IMR-90 (cell line): Measurements from ENCODE around the gene AMN. TPM values are rescaled to one million over a fixed set of nuclear protein-coding genes. Genes with fewer than 3 reads are reported as not detected.

Source experiments
- ATAC-seq: fragments of 200-7000 bp; cut with Tn5 transposase; 2 replicates; pipeline ENCODE4 v1.9.1; 2020; ENCODE audit warnings: low read depth, mild to moderate bottlenecking, moderate library complexity
- BruUV-seq: library from RNA; stranded (reverse); fragments of 400-500 nt; replicated peaks from 2 replicates; lab custom pipeline; 2021; lab: Mats Ljungman, UMichigan
- CTCF ChIA-PET: fragments of 300-600 bp; formaldehyde crosslinking; extraction: SDS; loops from one replicate; lab custom pipeline; 2021; ENCODE audit warnings: antibody characterized with exemption; lab: Yijun Ruan, JAX
- POLR2A ChIA-PET: fragments of 300-600 bp; sonication (Branson Sonifier 250); formaldehyde crosslinking; loops from one replicate; lab custom pipeline; 2022; ENCODE audit warnings: antibody characterized with exemption; ENCODE audit not compliant: unreplicated experiment; lab: Charles Lee
- DNase-seq: peaks from one replicate; pipeline ENCODE4 v3.0.0; 2013
- H2AFZ ChIP-seq: replicated peaks from 2 replicates; pipeline ENCODE3; 2013; ENCODE audit warnings: low read length, mild to moderate bottlenecking; ENCODE audit not compliant: poor library complexity
- H2AK5ac ChIP-seq: 2 replicates; pipeline ENCODE4 v1.6.1; 2013; ENCODE audit warnings: low read depth, low read length, inconsistent platforms
- H2AK9ac ChIP-seq: replicated peaks from 2 replicates; pipeline ENCODE3; 2013; ENCODE audit warnings: mild to moderate bottlenecking, low read depth, low read length, moderate library complexity; ENCODE audit not compliant: poor library complexity
- H2BK120ac ChIP-seq: 2 replicates; pipeline ENCODE4 v1.6.1; 2013; ENCODE audit warnings: low read depth, low read length, inconsistent platforms
- H2BK15ac ChIP-seq: 3 replicates; pipeline ENCODE4 v1.6.1; 2013; ENCODE audit warnings: low read depth, low read length, inconsistent platforms
- H2BK20ac ChIP-seq: 2 replicates; pipeline ENCODE4 v1.6.1; 2013; ENCODE audit warnings: low read depth, mild to moderate bottlenecking, inconsistent platforms, low read length, moderate library complexity
- H2BK5ac ChIP-seq: 2 replicates; pipeline ENCODE4 v1.6.1; 2013; ENCODE audit warnings: mild to moderate bottlenecking, low read depth, low read length, inconsistent platforms; ENCODE audit not compliant: poor library complexity, severe bottlenecking
- H3K14ac ChIP-seq: replicated peaks from 2 replicates; pipeline ENCODE4 v1.6.1; 2013; ENCODE audit warnings: low read depth, low read length, inconsistent platforms
- H3K18ac ChIP-seq: 2 replicates; pipeline ENCODE4 v1.6.1; 2013; ENCODE audit warnings: low read depth, low read length, control low read depth
- H3K23ac ChIP-seq: 2 replicates; pipeline ENCODE4 v1.6.1; 2013; ENCODE audit warnings: low read depth, low read length, inconsistent platforms
- H3K27ac ChIP-seq: 2 replicates; pipeline ENCODE4 v1.5.1; 2013; ENCODE audit warnings: mild to moderate bottlenecking, control low read depth, low read length; ENCODE audit not compliant: insufficient read depth
- H3K27me3 ChIP-seq: 2 replicates; pipeline ENCODE4 v1.6.1; 2013; ENCODE audit warnings: low read length; ENCODE audit not compliant: control insufficient read depth, insufficient read depth
- H3K36me3 ChIP-seq: 2 replicates; pipeline ENCODE4 v1.6.1; 2013; ENCODE audit warnings: low read length, mixed read lengths; ENCODE audit not compliant: control insufficient read depth, insufficient read depth
- H3K4ac ChIP-seq: 2 replicates; pipeline ENCODE4 v1.6.1; 2013; ENCODE audit warnings: low read depth, low read length, inconsistent platforms
- H3K4me1 ChIP-seq: 2 replicates; pipeline ENCODE4 v1.6.1; 2013; ENCODE audit warnings: low read length, mixed read lengths; ENCODE audit not compliant: control insufficient read depth, insufficient read depth
- H3K4me2 ChIP-seq: 2 replicates; pipeline ENCODE4 v1.6.1; 2013; ENCODE audit warnings: low read depth, mild to moderate bottlenecking, control low read depth, low read length, moderate library complexity
- H3K4me3 ChIP-seq: 2 replicates; pipeline ENCODE4 v1.5.1; 2013; ENCODE audit warnings: low read depth, mild to moderate bottlenecking, control low read depth, low read length, moderate library complexity; ENCODE audit not compliant: insufficient read depth
- H3K56ac ChIP-seq: 2 replicates; pipeline ENCODE4 v1.6.1; 2013; ENCODE audit warnings: low read length, inconsistent platforms; ENCODE audit not compliant: insufficient read depth; ENCODE audit errors: extremely low read depth
- H3K79me1 ChIP-seq, 2 experiments: 2 replicates each; pipeline ENCODE4 v1.6.1; 2013; ENCODE audit warnings: low read length in 2 of 2, inconsistent platforms in 1 of 2, low read depth in 1 of 2
- H3K9ac ChIP-seq: 2 replicates; pipeline ENCODE4 v1.6.1; 2013; ENCODE audit warnings: low read depth, low read length, control low read depth
- H3K9me1 ChIP-seq: 2 replicates; pipeline ENCODE4 v1.6.1; 2013; ENCODE audit warnings: low read length, inconsistent platforms; ENCODE audit not compliant: insufficient read depth
- H3K9me3 ChIP-seq: 2 replicates; pipeline ENCODE4 v1.6.1; 2013; ENCODE audit warnings: low read length; ENCODE audit not compliant: control insufficient read depth, insufficient read depth
- H4K20me1 ChIP-seq: 2 replicates; pipeline ENCODE4 v1.6.1; 2013; ENCODE audit warnings: low read length, inconsistent platforms; ENCODE audit not compliant: insufficient read depth
- H4K5ac ChIP-seq: 2 replicates; pipeline ENCODE4 v1.6.1; 2013; ENCODE audit warnings: mild to moderate bottlenecking, low read depth, low read length, control low read depth
- H4K8ac ChIP-seq, 2 experiments: 2 replicates each; pipeline ENCODE4 v1.6.1; 2013; ENCODE audit warnings: low read depth in 2 of 2, low read length in 2 of 2, control low read depth in 1 of 2, inconsistent platforms in 1 of 2
- H4K91ac ChIP-seq: 2 replicates; pipeline ENCODE4 v1.6.1; 2013; ENCODE audit warnings: low read depth, low read length, inconsistent platforms; ENCODE audit not compliant: insufficient read depth
- BHLHE40 ChIP-seq: fragments of 150-350 bp; IDR thresholded peaks from 2 replicates; pipeline ENCODE4 v1.6.1; 2016; ENCODE audit warnings: mild to moderate bottlenecking, low read depth, low read length
- CEBPB ChIP-seq: IDR thresholded peaks from 2 replicates; pipeline ENCODE4 v1.6.1; 2012; ENCODE audit warnings: low read depth, low read length, improper control_type of control experiment
- MAFK ChIP-seq: IDR thresholded peaks from 2 replicates; pipeline ENCODE4 v1.6.1; 2012; ENCODE audit warnings: low read depth, low read length, improper control_type of control experiment
- MAZ ChIP-seq: IDR thresholded peaks from 2 replicates; pipeline ENCODE4 v1.6.1; 2012; ENCODE audit warnings: low read depth, mild to moderate bottlenecking, low read length, improper control_type of control experiment, moderate library complexity, borderline replicate concordance
- MXI1 ChIP-seq: IDR thresholded peaks from 2 replicates; pipeline ENCODE4 v1.6.1; 2012; ENCODE audit warnings: low read depth, mild to moderate bottlenecking, low read length, moderate library complexity, borderline replicate concordance
- NFE2L2 ChIP-seq: fragments of 150-350 bp; IDR thresholded peaks from 2 replicates; pipeline ENCODE4 v1.6.1; 2016; ENCODE audit warnings: low read depth, mild to moderate bottlenecking, low read length
- RFX5 ChIP-seq: IDR thresholded peaks from 2 replicates; pipeline ENCODE4 v1.8.0; 2012; ENCODE audit warnings: low read depth, mild to moderate bottlenecking, low read length, moderate library complexity
- WGBS, 2 experiments: methylation state at CpG; one replicate each; pipeline versions ENCODE4 v1.1.5 to v1.1.7; 2013; ENCODE audit warnings: missing lambda C conversion rate in 2 of 2; ENCODE audit not compliant: insufficient read length in 1 of 2; ENCODE audit errors: extremely low coverage in 2 of 2; 5-methylcytosine and 5-hydroxymethylcytosine counted together
- dilution Hi-C: fragments of 300-500 bp; cut with HindIII; formaldehyde crosslinking; loops from one replicate; pipeline ENCODE4 v1.14.3; 2018; ENCODE audit warnings: low sequenced_read_pairs; ENCODE audit not compliant: unreplicated experiment
- in situ Hi-C: fragments of 300-500 bp; cut with MboI; formaldehyde crosslinking; loops from 3 replicates; pipeline ENCODE4 v1.14.3; 2019; ENCODE audit warnings: low sequenced_read_pairs, inconsistent platforms, mixed read lengths
- intact Hi-C: fragments of 100-400 bp; cut with micrococcal nuclease; formaldehyde crosslinking; loops from 2 replicates; pipeline ENCODE4 v1.10.0; 2022
- polyA plus RNA-seq, 3 experiments: library from polyadenylated mRNA; depleted of rRNA; stranded (reverse); fragments of >200 nt; gene quantifications; 2 replicates each; pipeline ENCODE4 v1.2.3, GENCODE V29; 2012; ENCODE audit warnings: low replicate concordance in 1 of 3
- total RNA-seq: library from RNA; depleted of rRNA; stranded (reverse); fragments of >200 nt; gene quantifications from 2 replicates; pipeline ENCODE4 v1.2.3, GENCODE V29; 2012
- TF ChIP-seq, protein P1 (sequence below): fragments of 150-350 bp; IDR thresholded peaks from 2 replicates; pipeline ENCODE4 v1.6.1; 2016; ENCODE audit warnings: low read depth, mild to moderate bottlenecking, low read length, moderate library complexity, borderline replicate concordance
- TF ChIP-seq, protein P2 (sequence below): fragments of 150-350 bp; IDR thresholded peaks from 2 replicates; pipeline ENCODE4 v1.6.1; 2017; ENCODE audit warnings: mild to moderate bottlenecking, antibody characterized with exemption, low read length, low read depth

AMN gene
- total and polyA plus RNA-seq, 2 of the 4 experiments (the other 2 are of a cell fraction) = under 0.01 to 0.24 TPM

DNA sequence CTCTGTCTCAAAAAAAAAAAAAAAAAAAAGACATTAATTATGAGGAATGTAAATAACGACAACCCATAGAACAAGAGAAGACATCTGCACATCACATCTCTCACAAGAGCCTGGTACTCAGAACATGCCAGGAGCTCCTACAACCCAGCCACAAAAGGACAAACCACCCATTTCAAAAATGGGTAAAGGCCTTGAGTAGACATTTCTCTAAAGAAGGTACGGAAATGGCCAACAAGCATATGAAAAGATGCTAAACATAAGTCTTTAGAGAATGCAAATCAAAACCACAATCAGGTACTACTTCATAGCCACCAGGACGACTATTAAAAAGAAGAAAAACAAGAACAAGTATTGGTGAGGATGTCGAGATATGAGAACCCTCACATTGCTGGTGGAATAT lies 13.3 kb downstream of the AMN start:
- WGBS, 2 experiments = no CpG with 5 or more reads among the region's 4 CpGs

More for the DNA sequence above, 13.3 kb downstream of the AMN start:
- ATAC-seq = no peak
- Histone ChIP-seq H2AK5ac (no peak overlapping the region), H4K5ac (no peak overlapping the region), H3K4ac (no peak overlapping the region), H4K20me1 (peaks cover 27% of the 10 kb centered on the region), H4K8ac (no peak overlapping the region), H3K9ac (no peak overlapping the region), H2BK120ac (no peak overlapping the region), H3K9me3 (no peaks in the 10 kb centered on the region), H3K27me3 (peaks cover under 1% of the 10 kb centered on the region), H4K91ac (no peak overlapping the region), H3K23ac (no peak overlapping the region), H3K4me1 (no peaks in the 10 kb centered on the region; the same call in 1 of the 2 replicates), H2BK15ac (no peak overlapping the region), H2BK20ac (no peak overlapping the region), H2AFZ (no peak overlapping the region), H2BK5ac (no peak overlapping the region), H3K56ac (no peak overlapping the region), H3K18ac (no peak overlapping the region), H3K79me1 (peaks cover 0 to 31% of the 10 kb centered on the region in 2 experiments; a peak in 3 of 4 replicates), H2AK9ac (no peak overlapping the region), H3K14ac (no peak overlapping the region), H3K9me1 (peaks cover 9% of the 10 kb centered on the region; the same call in 1 of the 2 replicates), H3K27ac (no peak overlapping the region), H3K4me3 (no peak overlapping the region), H3K4me2 (no peak overlapping the region), H3K36me3 (peaks cover 60% of the 10 kb centered on the region)
- dilution Hi-C loops (no loop called here), in situ Hi-C loops (no loop called here), intact Hi-C loops (no loop called here)
- no TSS peak for BruUV-seq
- DNase-seq = no peak
- CTCF ChIA-PET = interaction anchor here (0.6 kb wide), 1 partner anchor 18 kb away, joined by 8 read pairs; no protein-coding TSS in a partner anchor
- TF ChIP-seq MAZ (no peak), BHLHE40 (no peak), MXI1 (no peak), CEBPB (no peak), MAFK (no peak), RFX5 (no peak), NFE2L2 (no peak)
- TF ChIP-seq, protein P1, sequence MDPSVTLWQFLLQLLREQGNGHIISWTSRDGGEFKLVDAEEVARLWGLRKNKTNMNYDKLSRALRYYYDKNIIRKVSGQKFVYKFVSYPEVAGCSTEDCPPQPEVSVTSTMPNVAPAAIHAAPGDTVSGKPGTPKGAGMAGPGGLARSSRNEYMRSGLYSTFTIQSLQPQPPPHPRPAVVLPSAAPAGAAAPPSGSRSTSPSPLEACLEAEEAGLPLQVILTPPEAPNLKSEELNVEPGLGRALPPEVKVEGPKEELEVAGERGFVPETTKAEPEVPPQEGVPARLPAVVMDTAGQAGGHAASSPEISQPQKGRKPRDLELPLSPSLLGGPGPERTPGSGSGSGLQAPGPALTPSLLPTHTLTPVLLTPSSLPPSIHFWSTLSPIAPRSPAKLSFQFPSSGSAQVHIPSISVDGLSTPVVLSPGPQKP = no peak
- TF ChIP-seq, protein P2, sequence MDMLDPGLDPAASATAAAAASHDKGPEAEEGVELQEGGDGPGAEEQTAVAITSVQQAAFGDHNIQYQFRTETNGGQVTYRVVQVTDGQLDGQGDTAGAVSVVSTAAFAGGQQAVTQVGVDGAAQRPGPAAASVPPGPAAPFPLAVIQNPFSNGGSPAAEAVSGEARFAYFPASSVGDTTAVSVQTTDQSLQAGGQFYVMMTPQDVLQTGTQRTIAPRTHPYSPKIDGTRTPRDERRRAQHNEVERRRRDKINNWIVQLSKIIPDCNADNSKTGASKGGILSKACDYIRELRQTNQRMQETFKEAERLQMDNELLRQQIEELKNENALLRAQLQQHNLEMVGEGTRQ = no peak
- POLR2A ChIA-PET = interaction anchor here (0.6 kb wide), 1 partner anchor 145 kb away, joined by 3 read pairs; no protein-coding TSS in a partner anchor
